ENCODE measurements around the gene EPSTI1. TPM values are rescaled to one million over a fixed set of nuclear protein-coding genes. Genes with fewer than 3 reads are reported as not detected.

Gene EPSTI1
- total and polyA plus RNA-seq, 10 of the 15 experiments (the other 5 are each of a cell fraction or from before 2014, with no cell fraction given): 4.7 to 32.0 (median 24.2) TPM

DNA sequence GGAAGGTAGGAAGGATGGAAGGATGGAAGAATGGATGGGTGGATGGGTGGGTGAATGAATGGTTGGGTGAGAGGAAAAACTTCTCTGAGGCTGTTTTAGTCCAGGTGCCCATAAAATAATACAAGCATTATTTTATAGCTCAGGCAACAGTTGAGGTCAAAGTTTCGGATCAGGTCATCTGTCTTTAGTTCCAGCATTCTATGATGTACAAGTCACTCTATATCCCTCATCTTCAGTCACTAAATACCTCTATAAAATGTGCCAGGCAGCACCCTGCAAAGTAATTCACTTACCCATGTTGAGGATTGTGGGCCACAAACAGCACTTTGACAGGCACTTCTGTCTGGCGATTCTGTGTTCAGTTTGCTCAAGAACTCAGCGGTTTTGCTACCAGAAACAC lies 66.0 kb downstream of the EPSTI1 start (continued):
- TF ChIP-seq, protein P1, sequence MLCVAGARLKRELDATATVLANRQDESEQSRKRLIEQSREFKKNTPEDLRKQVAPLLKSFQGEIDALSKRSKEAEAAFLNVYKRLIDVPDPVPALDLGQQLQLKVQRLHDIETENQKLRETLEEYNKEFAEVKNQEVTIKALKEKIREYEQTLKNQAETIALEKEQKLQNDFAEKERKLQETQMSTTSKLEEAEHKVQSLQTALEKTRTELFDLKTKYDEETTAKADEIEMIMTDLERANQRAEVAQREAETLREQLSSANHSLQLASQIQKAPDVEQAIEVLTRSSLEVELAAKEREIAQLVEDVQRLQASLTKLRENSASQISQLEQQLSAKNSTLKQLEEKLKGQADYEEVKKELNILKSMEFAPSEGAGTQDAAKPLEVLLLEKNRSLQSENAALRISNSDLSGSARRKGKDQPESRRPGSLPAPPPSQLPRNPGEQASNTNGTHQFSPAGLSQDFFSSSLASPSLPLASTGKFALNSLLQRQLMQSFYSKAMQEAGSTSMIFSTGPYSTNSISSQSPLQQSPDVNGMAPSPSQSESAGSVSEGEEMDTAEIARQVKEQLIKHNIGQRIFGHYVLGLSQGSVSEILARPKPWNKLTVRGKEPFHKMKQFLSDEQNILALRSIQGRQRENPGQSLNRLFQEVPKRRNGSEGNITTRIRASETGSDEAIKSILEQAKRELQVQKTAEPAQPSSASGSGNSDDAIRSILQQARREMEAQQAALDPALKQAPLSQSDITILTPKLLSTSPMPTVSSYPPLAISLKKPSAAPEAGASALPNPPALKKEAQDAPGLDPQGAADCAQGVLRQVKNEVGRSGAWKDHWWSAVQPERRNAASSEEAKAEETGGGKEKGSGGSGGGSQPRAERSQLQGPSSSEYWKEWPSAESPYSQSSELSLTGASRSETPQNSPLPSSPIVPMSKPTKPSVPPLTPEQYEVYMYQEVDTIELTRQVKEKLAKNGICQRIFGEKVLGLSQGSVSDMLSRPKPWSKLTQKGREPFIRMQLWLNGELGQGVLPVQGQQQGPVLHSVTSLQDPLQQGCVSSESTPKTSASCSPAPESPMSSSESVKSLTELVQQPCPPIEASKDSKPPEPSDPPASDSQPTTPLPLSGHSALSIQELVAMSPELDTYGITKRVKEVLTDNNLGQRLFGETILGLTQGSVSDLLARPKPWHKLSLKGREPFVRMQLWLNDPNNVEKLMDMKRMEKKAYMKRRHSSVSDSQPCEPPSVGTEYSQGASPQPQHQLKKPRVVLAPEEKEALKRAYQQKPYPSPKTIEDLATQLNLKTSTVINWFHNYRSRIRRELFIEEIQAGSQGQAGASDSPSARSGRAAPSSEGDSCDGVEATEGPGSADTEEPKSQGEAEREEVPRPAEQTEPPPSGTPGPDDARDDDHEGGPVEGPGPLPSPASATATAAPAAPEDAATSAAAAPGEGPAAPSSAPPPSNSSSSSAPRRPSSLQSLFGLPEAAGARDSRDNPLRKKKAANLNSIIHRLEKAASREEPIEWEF (IDR thresholded peaks at IDR 0.05; ENCODE audit: insufficient replicate concordance, low read depth, low read length): no peak
- no peak for TF ChIP-seq WRNIP1 (IDR thresholded peaks at IDR 0.05; ENCODE audit: borderline replicate concordance, low read depth, low read length)
- TF ChIP-seq ZZZ3 (IDR thresholded peaks at IDR 0.05; ENCODE audit: control insufficient read depth, insufficient read length, low read depth): no peak

DNA sequence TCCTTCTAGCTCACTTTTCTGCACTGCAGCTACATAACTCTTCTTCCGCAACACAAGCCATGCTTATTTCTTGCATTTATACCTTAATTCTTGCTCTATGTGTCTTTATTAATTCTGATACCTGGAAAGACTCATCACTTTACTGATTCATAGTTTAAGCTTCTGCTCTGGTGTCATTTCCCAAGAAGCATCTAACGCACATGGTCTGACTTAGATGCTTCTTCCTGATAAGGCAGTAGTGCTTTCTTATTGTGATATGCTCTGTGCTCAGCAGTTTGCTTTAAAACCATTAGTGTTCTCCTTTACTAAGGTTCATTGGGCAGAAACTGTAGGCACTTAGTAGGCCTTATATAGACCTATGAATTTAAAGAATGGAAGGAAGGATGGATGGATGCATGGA lies 66.4 kb downstream of the EPSTI1 start:
- ATAC-seq (no peak), FAIRE-seq (no peak), DNase-seq (ENCODE audit: low read depth, low spot score) (no peak)
- 98% methylated on average over 2 of the region's 2 CpGs for WGBS (ENCODE audit: insufficient coverage, insufficient replicate concordance, low lambda C conversion rate, missing lambda C conversion rate)
- ChIA-PET SMC1A (ENCODE audit: uncharacterized antibody, unreplicated experiment) (interaction anchor here (0.7 kb wide), 1 partner anchor 232 kb away, joined by 3 read pairs; no protein-coding TSS in a partner anchor), RAD21 (ENCODE audit: unreplicated experiment) (no interaction called here), POLR2A (no interaction called here), CTCF (interaction anchor here (1.0 kb wide), 1 partner anchor 15 kb away, joined by 3 read pairs; no protein-coding TSS in a partner anchor)
- Histone ChIP-seq H2AFZ (ENCODE audit: control insufficient read depth, low read depth, low read length) (no peak overlapping the region), H3K9me3 (replicated peaks; ENCODE audit: control insufficient read depth, insufficient read depth, low read length) (no peaks in the 10 kb centered on the region), H3K4me2 (ENCODE audit: control insufficient read depth, insufficient read depth) (no peak overlapping the region), H3K4me1 (ENCODE audit: control insufficient read depth, insufficient read depth, low read length) (no peaks in the 10 kb centered on the region), H3K27me3 (replicated peaks in 1 of 2; ENCODE audit: control insufficient read depth in 2 of 2, insufficient read depth in 2 of 2, low read length in 1 of 2) (no peaks in the 10 kb centered on the region), H3K9ac (ENCODE audit: control insufficient read depth, insufficient read depth, low read length) (no peak overlapping the region), H3K4me3 (no peak overlapping the region), H4K20me1 (ENCODE audit: control insufficient read depth, insufficient read depth) (no peaks in the 10 kb centered on the region), H3K79me2 (ENCODE audit: control insufficient read depth, insufficient read depth, low read length) (no peaks in the 10 kb centered on the region), H3K27ac (ENCODE audit: control insufficient read depth, insufficient read depth) (no peak overlapping the region), H3K36me3 (ENCODE audit: control insufficient read depth in 2 of 2, insufficient read depth in 2 of 2, low read length in 1 of 2) (peaks cover 2 to 9% of the 10 kb centered on the region in 2 experiments; a peak in 3 of 4 replicates)
- no TSS peak for BruUV-seq (replicated peaks)
- TF ChIP-seq CEBPB (IDR thresholded peaks at IDR 0.05; ENCODE audit: borderline replicate concordance in 1 of 2, low read depth in 2 of 2, low read length in 2 of 2) (no peak), SRF (IDR thresholded peaks at IDR 0.05; ENCODE audit: low read depth in 2 of 2, low read length in 2 of 2) (no peak), TAF1 (IDR thresholded peaks at IDR 0.05; ENCODE audit: borderline replicate concordance, low read depth, low read length) (no peak), KAT2A (conservative IDR thresholded peaks at IDR 0.05; ENCODE audit: control insufficient read depth, low read depth, low read length) (no peak), TCF7 (IDR thresholded peaks at IDR 0.05; ENCODE audit: borderline replicate concordance) (no peak), NFYA (IDR thresholded peaks at IDR 0.05; ENCODE audit: borderline replicate concordance, low read depth, low read length) (no peak)
- TF ChIP-seq, protein P2, sequence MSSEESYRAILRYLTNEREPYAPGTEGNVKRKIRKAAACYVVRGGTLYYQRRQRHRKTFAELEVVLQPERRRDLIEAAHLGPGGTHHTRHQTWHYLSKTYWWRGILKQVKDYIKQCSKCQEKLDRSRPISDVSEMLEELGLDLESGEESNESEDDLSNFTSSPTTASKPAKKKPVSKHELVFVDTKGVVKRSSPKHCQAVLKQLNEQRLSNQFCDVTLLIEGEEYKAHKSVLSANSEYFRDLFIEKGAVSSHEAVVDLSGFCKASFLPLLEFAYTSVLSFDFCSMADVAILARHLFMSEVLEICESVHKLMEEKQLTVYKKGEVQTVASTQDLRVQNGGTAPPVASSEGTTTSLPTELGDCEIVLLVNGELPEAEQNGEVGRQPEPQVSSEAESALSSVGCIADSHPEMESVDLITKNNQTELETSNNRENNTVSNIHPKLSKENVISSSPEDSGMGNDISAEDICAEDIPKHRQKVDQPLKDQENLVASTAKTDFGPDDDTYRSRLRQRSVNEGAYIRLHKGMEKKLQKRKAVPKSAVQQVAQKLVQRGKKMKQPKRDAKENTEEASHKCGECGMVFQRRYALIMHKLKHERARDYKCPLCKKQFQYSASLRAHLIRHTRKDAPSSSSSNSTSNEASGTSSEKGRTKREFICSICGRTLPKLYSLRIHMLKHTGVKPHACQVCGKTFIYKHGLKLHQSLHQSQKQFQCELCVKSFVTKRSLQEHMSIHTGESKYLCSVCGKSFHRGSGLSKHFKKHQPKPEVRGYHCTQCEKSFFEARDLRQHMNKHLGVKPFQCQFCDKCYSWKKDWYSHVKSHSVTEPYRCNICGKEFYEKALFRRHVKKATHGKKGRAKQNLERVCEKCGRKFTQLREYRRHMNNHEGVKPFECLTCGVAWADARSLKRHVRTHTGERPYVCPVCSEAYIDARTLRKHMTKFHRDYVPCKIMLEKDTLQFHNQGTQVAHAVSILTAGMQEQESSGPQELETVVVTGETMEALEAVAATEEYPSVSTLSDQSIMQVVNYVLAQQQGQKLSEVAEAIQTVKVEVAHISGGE (CRISPR knock-in tag; IDR thresholded peaks at IDR 0.05): no peak
- intact Hi-C loops (cut with micrococcal nuclease; ENCODE audit: unreplicated experiment) (no loop called here), in situ Hi-C loops (cut with MboI) (no loop called here)

Data from GM12878 (cell line).